NCI-H2107 treated with DMSO at 0.1 percent for 48 hours (cell line): ENCODE results near the gene NETO1.

ENCODE experiments used
- DNase-seq: peaks from one replicate; lab custom pipeline; 2025; ENCODE audit not compliant: unreplicated experiment; lab: John Stamatoyannopoulos, UW

The NETO1 gene

GRCh38 chr18:72867746-72868584 is at the start of gene NETO1:
Gene NETO1 (minus strand): TSS chr18:72867987. CDS start chr18:72867291, 696 bp downstream.
- no peak for DNase-seq

- DNase-seq, result no peak
Observed at GRCh38 chr18:72910045-72910444, 42.3 kb upstream of the NETO1 start.

- DNase-seq, result no peak
Observed at GRCh38 chr18:72908181-72908580, 40.4 kb upstream of the NETO1 start.

GRCh38 chr18:72903033-72903432 is 35.2 kb upstream of the NETO1 start:
- DNase-seq, result no peak

- DNase-seq, result no peak
Observed at GRCh38 chr18:72899338-72899737, 31.6 kb upstream of the NETO1 start.

- no peak for DNase-seq
Observed at GRCh38 chr18:72898870-72899269, 31.1 kb upstream of the NETO1 start.

GRCh38 chr18:72895548-72895947 is 27.8 kb upstream of the NETO1 start:
- DNase-seq, result no peak

- no peak for DNase-seq
Observed at GRCh38 chr18:72878561-72878960, 10.8 kb upstream of the NETO1 start.

GRCh38 chr18:72878143-72878542 is 10.4 kb upstream of the NETO1 start:
- no peak for DNase-seq

- DNase-seq, result no peak
Observed at GRCh38 chr18:72871091-72871490, 3.3 kb upstream of the NETO1 start.

GRCh38 chr18:72869226-72870185 is 1.7 kb upstream of the NETO1 start:
- no peak for DNase-seq

- DNase-seq, result no peak
Observed at GRCh38 chr18:72868585-72869225, 918 bp upstream of the NETO1 start.

GRCh38 chr18:72866901-72867745 is 664 bp downstream of the NETO1 start:
- DNase-seq, result no peak

GRCh38 chr18:72866442-72866900 is 1.3 kb downstream of the NETO1 start:
- no peak for DNase-seq

GRCh38 chr18:72863754-72864153 is 4.0 kb downstream of the NETO1 start:
- DNase-seq, result no peak

- DNase-seq, result no peak
Observed at GRCh38 chr18:72859088-72859487, 8.7 kb downstream of the NETO1 start.

GRCh38 chr18:72849671-72850070 is 18.1 kb downstream of the NETO1 start:
- no peak for DNase-seq

- no peak for DNase-seq
Observed at GRCh38 chr18:72848503-72849237, 19.1 kb downstream of the NETO1 start.

- no peak for DNase-seq
Observed at GRCh38 chr18:72847771-72848170, 20.0 kb downstream of the NETO1 start.
